ENCODE measurements around the gene FNBP1L.
A peak's percentile ranks its signal among the peaks of the same experiment; 100 is the strongest.

Gene FNBP1L

GRCh38 chr1:93575621-93576284 is 127.8 kb downstream of the FNBP1L start:
- DNase-seq: no peak

GRCh38 chr1:93576346-93576745 is 128.4 kb downstream of the FNBP1L start:
- no peak for DNase-seq

GRCh38 chr1:93576746-93577145 is 128.8 kb downstream of the FNBP1L start:
- no peak for DNase-seq

- DNase-seq: no peak
Measured at GRCh38 chr1:93577536-93578432, 129.9 kb downstream of the FNBP1L start.

- DNase-seq: no peak
Measured at GRCh38 chr1:93578433-93578830, 130.5 kb downstream of the FNBP1L start.

GRCh38 chr1:93578911-93579825 is 131.2 kb downstream of the FNBP1L start:
- no peak for DNase-seq

GRCh38 chr1:93579891-93580290 is 132.0 kb downstream of the FNBP1L start:
- DNase-seq: no peak

GRCh38 chr1:93581917-93582850 is 134.3 kb downstream of the FNBP1L start:
- no peak for DNase-seq

- no peak for DNase-seq
Measured at GRCh38 chr1:93584261-93585003, 136.5 kb downstream of the FNBP1L start.

- peak; percentile 46 for DNase-seq
Measured at GRCh38 chr1:93585059-93585966, 137.4 kb downstream of the FNBP1L start.

GRCh38 chr1:93587354-93587753 is 139.4 kb downstream of the FNBP1L start:
- peak; percentile 28 for DNase-seq

- DNase-seq: peak; percentile 24
Measured at GRCh38 chr1:93588206-93588605, 140.3 kb downstream of the FNBP1L start.

GRCh38 chr1:93588955-93589354 is 141.0 kb downstream of the FNBP1L start:
- DNase-seq: no peak

GRCh38 chr1:93591291-93591675 is 143.4 kb downstream of the FNBP1L start:
- peak; percentile 16 for DNase-seq

- DNase-seq: no peak
Measured at GRCh38 chr1:93591676-93592550, 144.0 kb downstream of the FNBP1L start.

- DNase-seq: no peak
Measured at GRCh38 chr1:93592551-93592949, 144.6 kb downstream of the FNBP1L start.

- no peak for DNase-seq
Measured at GRCh38 chr1:93593854-93594602, 146.1 kb downstream of the FNBP1L start.

GRCh38 chr1:93594603-93594880 is 146.6 kb downstream of the FNBP1L start:
- DNase-seq: no peak

- no peak for DNase-seq
Measured at GRCh38 chr1:93595266-93595665, 147.3 kb downstream of the FNBP1L start.
